RCC 7860 (cell line): Measurements from ENCODE around the gene PEPD.
A peak's percentile ranks its signal among the peaks of the same experiment; 100 is the strongest.

Experiments used
- DNase-seq: peaks from one replicate; pipeline ENCODE4 v3.0.0-alpha.2; 2015; ENCODE audit warnings: low spot score
- FAIRE-seq: peaks from 2 replicates; lab custom pipeline; 2012; peaks lifted over from hg19 to GRCh38; lab: Jason Lieb, UNC

PEPD gene

GRCh38 chr19:33389421-33390100, 132.0 kb downstream of the PEPD start:
- FAIRE-seq (no peak), DNase-seq (no peak)

- no peak for FAIRE-seq
- DNase-seq, result no peak
Observed at GRCh38 chr19:33388725-33389420, 132.7 kb downstream of the PEPD start.

- DNase-seq, result no peak
- FAIRE-seq, result no peak
Observed at GRCh38 chr19:33388231-33388724, 133.3 kb downstream of the PEPD start.

- DNase-seq (no peak), FAIRE-seq (no peak)
Observed at GRCh38 chr19:33387351-33388230, 134.0 kb downstream of the PEPD start.

- FAIRE-seq, result no peak
Observed at GRCh38 chr19:33386361-33386858, 135.2 kb downstream of the PEPD start.

GRCh38 chr19:33385956-33386355, 135.6 kb downstream of the PEPD start:
- FAIRE-seq (no peak), DNase-seq (no peak)

More at GRCh38 chr19:33386361-33386858, 135.2 kb downstream of the PEPD start:
- no peak for DNase-seq

- FAIRE-seq (no peak), DNase-seq (no peak)
Observed at GRCh38 chr19:33384983-33385382, 136.6 kb downstream of the PEPD start.

GRCh38 chr19:33383720-33384292, 137.8 kb downstream of the PEPD start:
- no peak for FAIRE-seq

GRCh38 chr19:33382982-33383381, 138.6 kb downstream of the PEPD start:
- no peak for DNase-seq
- no peak for FAIRE-seq

More at GRCh38 chr19:33383720-33384292, 137.8 kb downstream of the PEPD start:
- no peak for DNase-seq

- DNase-seq, result no peak
- FAIRE-seq, result no peak
Observed at GRCh38 chr19:33382006-33382405, 139.6 kb downstream of the PEPD start.

GRCh38 chr19:33381101-33381500, 140.5 kb downstream of the PEPD start:
- no peak for FAIRE-seq
- no peak for DNase-seq

- FAIRE-seq, result no peak
- no peak for DNase-seq
Observed at GRCh38 chr19:33379151-33379829, 142.3 kb downstream of the PEPD start.

- no peak for DNase-seq
- no peak for FAIRE-seq
Observed at GRCh38 chr19:33377586-33378475, 143.8 kb downstream of the PEPD start.

GRCh38 chr19:33376941-33377557, 144.5 kb downstream of the PEPD start:
- DNase-seq, result no peak
- FAIRE-seq, result no peak

- DNase-seq (peak; percentile 19), FAIRE-seq (no peak)
Observed at GRCh38 chr19:33376423-33376822, 145.2 kb downstream of the PEPD start.

- peak; percentile 29 for DNase-seq
- FAIRE-seq, result no peak
Observed at GRCh38 chr19:33375837-33376159, 145.8 kb downstream of the PEPD start.

- DNase-seq (no peak), FAIRE-seq (no peak)
Observed at GRCh38 chr19:33375156-33375836, 146.3 kb downstream of the PEPD start.

- no peak for FAIRE-seq
- DNase-seq, result no peak
Observed at GRCh38 chr19:33374236-33374714, 147.3 kb downstream of the PEPD start.
